Mucosa of rectum (tissue), 2 donors: ENCODE data around the gene STX1A.
A peak's percentile ranks its signal among the peaks of the same experiment; 100 is the strongest.
"Not testable (repeated sequence)": the region's sequence is repeated elsewhere in the genome, so short reads cannot be mapped to it uniquely, and the experiment has no call there.

Source experiments
- H3K27ac ChIP-seq, 2 donors: one replicate each; pipeline ENCODE4 v1.7.0; 2013; ENCODE audit warnings: inconsistent platforms in 2 of 2, low read depth in 2 of 2, low read length in 2 of 2
- H3K27me3 ChIP-seq, 2 donors: one replicate each; pipeline ENCODE4 v1.7.0; 2013; ENCODE audit warnings: low read length in 2 of 2; ENCODE audit not compliant: control insufficient read depth in 2 of 2, insufficient read depth in 2 of 2
- H3K36me3 ChIP-seq, 2 donors: one replicate each; pipeline ENCODE4 v1.7.0; 2013; ENCODE audit warnings: low read length in 2 of 2; ENCODE audit not compliant: control insufficient read depth in 2 of 2, insufficient read depth in 2 of 2
- H3K4me1 ChIP-seq, 2 donors: one replicate each; pipeline ENCODE4 v1.7.0; 2013; ENCODE audit warnings: low read length in 2 of 2, mild to moderate bottlenecking in 1 of 2; ENCODE audit not compliant: control insufficient read depth in 2 of 2, insufficient read depth in 2 of 2
- H3K4me3 ChIP-seq, 2 donors: one replicate each; pipeline ENCODE4 v1.7.0; 2013; ENCODE audit warnings: low read length in 2 of 2
- H3K9ac ChIP-seq, 2 donors: one replicate each; pipeline ENCODE4 v1.7.0; 2013; ENCODE audit warnings: low read length in 2 of 2, low read depth in 1 of 2, mild to moderate bottlenecking in 1 of 2
- H3K9me3 ChIP-seq, 2 donors: one replicate each; pipeline ENCODE4 v1.7.0; 2013; ENCODE audit warnings: low read length in 2 of 2; ENCODE audit not compliant: control insufficient read depth in 2 of 2
- donor health status: healthy.
- donor health status: Normal muscosa, but diverticular disease.

The STX1A gene

GRCh38 chr7:73722182-73722581 is 2.7 kb upstream of the STX1A start:
- H3K9me3 ChIP-seq, H3K36me3 ChIP-seq, H3K9ac ChIP-seq, H3K4me3 ChIP-seq, H3K27ac ChIP-seq, H3K27me3 ChIP-seq: not testable (repeated sequence)
- H3K4me1 ChIP-seq = peaks cover 7 to 15% of the 10 kb centered on the region in 2 donors

- Histone ChIP-seq H3K27ac (no peak overlapping the region), H3K4me3 (no peak overlapping the region), H3K4me1 (peaks cover 7 to 15% of the 10 kb centered on the region in 2 donors), H3K9ac (no peak overlapping the region), H3K27me3 (peaks cover 0 to 4% of the 10 kb centered on the region in 2 donors), H3K9me3 (no peaks in the 10 kb centered on the region), H3K36me3 (no peaks in the 10 kb centered on the region)
These were observed 1.9 kb upstream of the STX1A start for GRCh38 chr7:73721377-73721817.

GRCh38 chr7:73720443-73720842 is 974 bp upstream of the STX1A start:
- not testable (repeated sequence) for H3K9ac ChIP-seq, H3K27ac ChIP-seq, H3K27me3 ChIP-seq, H3K36me3 ChIP-seq, H3K4me3 ChIP-seq, H3K9me3 ChIP-seq
- H3K4me1 ChIP-seq = peaks cover 11 to 18% of the 10 kb centered on the region in 2 donors

GRCh38 chr7:73719806-73720169 is 319 bp upstream of the STX1A start:
- no peak overlapping the region for H3K27ac ChIP-seq
- no peaks in the 10 kb centered on the region for H3K36me3 ChIP-seq
- H3K9me3 ChIP-seq = no peaks in the 10 kb centered on the region
- H3K27me3 ChIP-seq = peaks cover 0 to 4% of the 10 kb centered on the region in 2 donors
- peak overlapping the region in 1 of 2 donors; percentile 60 for H3K4me3 ChIP-seq
- peaks cover 13 to 18% of the 10 kb centered on the region in 2 donors for H3K4me1 ChIP-seq
- H3K9ac ChIP-seq = no peak overlapping the region

- H3K4me1 ChIP-seq = peaks cover 13 to 18% of the 10 kb centered on the region in 2 donors
- no peaks in the 10 kb centered on the region for H3K36me3 ChIP-seq
- H3K27ac ChIP-seq = no peak overlapping the region
- H3K9me3 ChIP-seq = no peaks in the 10 kb centered on the region
- H3K4me3 ChIP-seq = peak overlapping the region; percentile 67
- H3K27me3 ChIP-seq = peaks cover 0 to 4% of the 10 kb centered on the region in 2 donors
- peak overlapping the region in 1 of 2 donors; percentile 72 for H3K9ac ChIP-seq
These were observed 1.0 kb downstream of the STX1A start for GRCh38 chr7:73718438-73718881.

- H3K4me1 ChIP-seq = peaks cover 13 to 18% of the 10 kb centered on the region in 2 donors
- no peaks in the 10 kb centered on the region for H3K36me3 ChIP-seq
- no peak overlapping the region for H3K9ac ChIP-seq
- peaks cover 0 to 4% of the 10 kb centered on the region in 2 donors for H3K27me3 ChIP-seq
- H3K9me3 ChIP-seq = no peaks in the 10 kb centered on the region
- H3K4me3 ChIP-seq = peak overlapping the region in 1 of 2 donors; percentile 67
- no peak overlapping the region for H3K27ac ChIP-seq
These were observed 1.5 kb downstream of the STX1A start for GRCh38 chr7:73717991-73718405.

- Histone ChIP-seq H3K27me3 (peaks cover 0 to 4% of the 10 kb centered on the region in 2 donors), H3K36me3 (no peaks in the 10 kb centered on the region), H3K4me3 (peak overlapping the region in 1 of 2 donors; percentile 29), H3K9me3 (no peaks in the 10 kb centered on the region), H3K27ac (no peak overlapping the region), H3K9ac (no peak overlapping the region), H3K4me1 (peaks cover 13 to 18% of the 10 kb centered on the region in 2 donors)
These were observed 2.3 kb downstream of the STX1A start for GRCh38 chr7:73717025-73717807.

GRCh38 chr7:73716318-73716890 is 3.1 kb downstream of the STX1A start:
- Histone ChIP-seq H3K36me3 (no peaks in the 10 kb centered on the region), H3K9me3 (no peaks in the 10 kb centered on the region), H3K9ac (no peak overlapping the region), H3K4me1 (peaks cover 13 to 18% of the 10 kb centered on the region in 2 donors), H3K27ac (no peak overlapping the region), H3K4me3 (no peak overlapping the region), H3K27me3 (peaks cover 0 to 4% of the 10 kb centered on the region in 2 donors)

- Histone ChIP-seq H3K36me3 (no peaks in the 10 kb centered on the region), H3K27me3 (peaks cover 0 to 4% of the 10 kb centered on the region in 2 donors), H3K4me1 (peaks cover 13 to 18% of the 10 kb centered on the region in 2 donors), H3K9me3 (no peaks in the 10 kb centered on the region), H3K27ac (no peak overlapping the region), H3K4me3 (no peak overlapping the region), H3K9ac (no peak overlapping the region)
These were observed 3.7 kb downstream of the STX1A start for GRCh38 chr7:73715648-73716317.

GRCh38 chr7:73713319-73713718 is 6.2 kb downstream of the STX1A start:
- H3K36me3 ChIP-seq, H3K27ac ChIP-seq, H3K9ac ChIP-seq, H3K4me1 ChIP-seq, H3K4me3 ChIP-seq, H3K27me3 ChIP-seq, H3K9me3 ChIP-seq: not testable (repeated sequence)
